HG03469 (cell line): ENCODE data around the gene FZD7.

Source experiments
- ATAC-seq: cut with Tn5 transposase; IDR thresholded peaks from one replicate; pipeline ENCODE4 v1.9.1; 2021; ENCODE audit warnings: mild to moderate bottlenecking, moderate library complexity, moderate number of reproducible peaks; ENCODE audit not compliant: unreplicated experiment

The FZD7 gene

GRCh38 chr2:202064881-202065230 lies 31.2 kb downstream of the FZD7 start:
- ATAC-seq, result no peak

- no peak for ATAC-seq
Observed at GRCh38 chr2:202065876-202066275, 32.2 kb downstream of the FZD7 start.

GRCh38 chr2:202066875-202067274 lies 33.2 kb downstream of the FZD7 start:
- ATAC-seq, result no peak

- ATAC-seq, result no peak
Observed at GRCh38 chr2:202067589-202067988, 33.9 kb downstream of the FZD7 start.

GRCh38 chr2:202069170-202070067 lies 35.8 kb downstream of the FZD7 start:
- ATAC-seq, result no peak

GRCh38 chr2:202071107-202071506 lies 37.5 kb downstream of the FZD7 start:
- no peak for ATAC-seq

GRCh38 chr2:202072226-202072625 lies 38.6 kb downstream of the FZD7 start:
- no peak for ATAC-seq

GRCh38 chr2:202072737-202073401 lies 39.2 kb downstream of the FZD7 start, which contains the start of gene KIAA2012:
KIAA2012 (plus strand) TSS chr2:202073255; CDS start chr2:202073628, 373 bp downstream.
- no peak for ATAC-seq

- ATAC-seq, result no peak
Observed at GRCh38 chr2:202074324-202074723, 40.7 kb downstream of the FZD7 start.

- no peak for ATAC-seq
Observed at GRCh38 chr2:202079310-202079709, 45.7 kb downstream of the FZD7 start.

- ATAC-seq, result no peak
Observed at GRCh38 chr2:202084265-202084664, 50.6 kb downstream of the FZD7 start.
